Smooth muscle cell (in vitro differentiated cells): ENCODE data around the gene TPI1. TPM values are rescaled to one million over a fixed set of nuclear protein-coding genes. Genes with fewer than 3 reads are reported as not detected.

ENCODE experiments used
- DNase-seq: peaks from one replicate; lab custom pipeline; 2025; ENCODE audit not compliant: unreplicated experiment; lab: John Stamatoyannopoulos, UW
- H2AFZ ChIP-seq: fragments of 200-600 bp; sonication (generic); 2 replicates; pipeline ENCODE4 v1.6.0; 2016; ENCODE audit warnings: antibody characterized with exemption, low read depth, mild to moderate bottlenecking
- H3F3A ChIP-seq: fragments of 200-600 bp; sonication (generic); 2 replicates; pipeline ENCODE4 v1.6.0; 2017; ENCODE audit warnings: antibody characterized with exemption, low read depth
- H3K27ac ChIP-seq: fragments of 200-600 bp; sonication (generic); 2 replicates; pipeline ENCODE4 v1.5.1; 2016; ENCODE audit warnings: low read depth, mild to moderate bottlenecking
- H3K27me3 ChIP-seq: fragments of 200-600 bp; sonication (generic); 2 replicates; pipeline ENCODE4 v1.6.1; 2016; ENCODE audit warnings: low read depth, mild to moderate bottlenecking
- H3K36me3 ChIP-seq: fragments of 200-600 bp; sonication (generic); 2 replicates; pipeline ENCODE4 v1.5.1; 2016; ENCODE audit warnings: low read depth
- H3K4me1 ChIP-seq: fragments of 200-600 bp; sonication (generic); 2 replicates; pipeline ENCODE4 v1.5.1; 2016; ENCODE audit warnings: low read depth
- H3K4me2 ChIP-seq: fragments of 200-600 bp; sonication (generic); 2 replicates; pipeline ENCODE4 v1.6.0; 2016; ENCODE audit warnings: mild to moderate bottlenecking
- H3K4me3 ChIP-seq: fragments of 200-600 bp; sonication (generic); 2 replicates; pipeline ENCODE4 v1.5.1; 2016; ENCODE audit warnings: mild to moderate bottlenecking
- H3K79me2 ChIP-seq: fragments of 200-600 bp; sonication (generic); 2 replicates; pipeline ENCODE4 v1.6.0; 2016; ENCODE audit warnings: low read depth, mild to moderate bottlenecking
- H3K9ac ChIP-seq: fragments of 200-600 bp; sonication (generic); 2 replicates; pipeline ENCODE4 v1.6.0; 2016; ENCODE audit warnings: low read depth
- H3K9me3 ChIP-seq: fragments of 200-600 bp; sonication (generic); replicated peaks from 2 replicates; pipeline ENCODE4 v1.5.1; 2016; ENCODE audit warnings: low read depth
- H4K20me1 ChIP-seq: fragments of 200-600 bp; sonication (generic); 2 replicates; pipeline ENCODE4 v1.6.0; 2016; ENCODE audit warnings: low read depth
- CTCF ChIP-seq: fragments of 200-600 bp; sonication (generic); IDR thresholded peaks from 2 replicates; pipeline ENCODE4 v1.5.1; 2017; ENCODE audit warnings: borderline replicate concordance, mild to moderate bottlenecking, antibody characterized with exemption; ENCODE audit not compliant: insufficient read depth, poor library complexity, severe bottlenecking
- WGBS: methylation state at CpG from one replicate; pipeline ENCODE4 v1.1.7; 2016; ENCODE audit warnings: low lambda C conversion rate; 5-methylcytosine and 5-hydroxymethylcytosine counted together
- polyA plus RNA-seq: library from polyadenylated mRNA; unstranded; fragments of >200 nt; fragmentation: Nextera tagmentation; extraction: Ambion mirVana; gene quantifications from 2 replicates; pipeline ENCODE4 v1.2.1, GENCODE V29; 2016
- total RNA-seq: library from RNA; depleted of rRNA; stranded (reverse); fragments of >200 nt; gene quantifications from 2 replicates; pipeline ENCODE4 v1.2.3, GENCODE V29; 2014

Gene TPI1
- total and polyA plus RNA-seq, 2 experiments from 2014 or later, result 1,199 to 2,097 TPM

GRCh38 chr12:6909421-6910145 lies 42.3 kb downstream of the TPI1 start:
- no peaks in the 10 kb centered on the region for H3K27me3 ChIP-seq
- no peaks in the 10 kb centered on the region for H3F3A ChIP-seq
- DNase-seq, result no peak
- no peak overlapping the region for H3K27ac ChIP-seq
- peaks cover 12% of the 10 kb centered on the region for H3K4me1 ChIP-seq
- H3K9me3 ChIP-seq, result no peaks in the 10 kb centered on the region
- H3K4me2 ChIP-seq, result no peak overlapping the region
- no peak overlapping the region for H3K9ac ChIP-seq
- H3K79me2 ChIP-seq, result no peaks in the 10 kb centered on the region
- H2AFZ ChIP-seq, result no peak overlapping the region
- H3K36me3 ChIP-seq, result no peaks in the 10 kb centered on the region
- TF ChIP-seq CTCF, result no peak
- WGBS, result 98% methylated on average over 4 of the region's 4 CpGs
- H3K4me3 ChIP-seq, result no peak overlapping the region
- no peaks in the 10 kb centered on the region for H4K20me1 ChIP-seq

GRCh38 chr12:6912164-6912935 lies 45.0 kb downstream of the TPI1 start:
- 93% methylated on average over 15 of the region's 15 CpGs for WGBS
- no peak overlapping the region for H2AFZ ChIP-seq
- no peaks in the 10 kb centered on the region for H3K79me2 ChIP-seq
- no peak overlapping the region for H3K27ac ChIP-seq
- DNase-seq, result no peak
- peaks cover 22% of the 10 kb centered on the region for H4K20me1 ChIP-seq
- H3K4me1 ChIP-seq, result peaks cover 9% of the 10 kb centered on the region
- no peaks in the 10 kb centered on the region for H3K36me3 ChIP-seq
- H3K27me3 ChIP-seq, result no peaks in the 10 kb centered on the region
- H3K4me2 ChIP-seq, result no peak overlapping the region
- TF ChIP-seq CTCF, result no peak
- H3K9ac ChIP-seq, result no peak overlapping the region
- no peaks in the 10 kb centered on the region for H3K9me3 ChIP-seq
- H3K4me3 ChIP-seq, result no peak overlapping the region
- no peaks in the 10 kb centered on the region for H3F3A ChIP-seq

- H3K9ac ChIP-seq, result peak within 1 kb of the TSS; percentile 83
Observed at GRCh38 chr12:6914246-6914946, 47.1 kb downstream of the TPI1 start, which contains the start of gene ENO2. Gene ENO2 (plus strand): TSS chr12:6914580. CDS start chr12:6915833, 1,253 bp downstream.

More at GRCh38 chr12:6914246-6914946, 47.1 kb downstream of the TPI1 start, which contains the start of gene ENO2:
- TF ChIP-seq CTCF, result no peak
- H3K4me2 ChIP-seq, result peak within 1 kb of the TSS; percentile 100
- H3K36me3 ChIP-seq, result no peaks in the 10 kb centered on the region
- H2AFZ ChIP-seq, result peak within 1 kb of the TSS; percentile 84
- H4K20me1 ChIP-seq, result peaks cover 31% of the 10 kb centered on the region
- no peaks in the 10 kb centered on the region for H3K9me3 ChIP-seq
- H3K27me3 ChIP-seq, result no peaks in the 10 kb centered on the region
- H3K79me2 ChIP-seq, result no peaks in the 10 kb centered on the region
- H3K4me3 ChIP-seq, result peak within 1 kb of the TSS; percentile 87
- peak; percentile 33 for DNase-seq
- peaks cover 9% of the 10 kb centered on the region for H3K4me1 ChIP-seq
- no peaks in the 10 kb centered on the region for H3F3A ChIP-seq
- H3K27ac ChIP-seq, result peak within 1 kb of the TSS; percentile 47
- under 1% methylated on average over 26 of the region's 68 CpGs for WGBS
